HL-60 (cell line): ENCODE measurements around the gene UGGT1.

Source experiments
- DNase-seq, 2 experiments: peaks; one replicate each; pipeline ENCODE4 v3.0.0-alpha.2; 2010 to 2020; ENCODE audit warnings: low read depth in 1 of 2, low spot score in 1 of 2
- H3K27ac ChIP-seq: fragments of 250-450 bp; sonication (Bioruptor Pico); replicated peaks from 2 replicates; pipeline ENCODE4 v1.5.1; 2020; ENCODE audit warnings: mild to moderate bottlenecking, moderate library complexity
- H3K27me3 ChIP-seq: fragments of 250-450 bp; sonication (Bioruptor Pico); 2 replicates; pipeline ENCODE4 v1.5.1; 2021; ENCODE audit warnings: mild to moderate bottlenecking, moderate library complexity; ENCODE audit not compliant: insufficient read depth, poor library complexity, severe bottlenecking
- H3K4me3 ChIP-seq: replicated peaks from 2 replicates; pipeline ENCODE4 v1.5.1; 2011; ENCODE audit warnings: mild to moderate bottlenecking, control low read depth, low read length; ENCODE audit not compliant: insufficient read depth
- GABPA ChIP-seq: IDR thresholded peaks from 2 replicates; pipeline ENCODE4 v1.6.1; 2012; ENCODE audit warnings: low read depth
- POLR2AphosphoS5 ChIP-seq: IDR thresholded peaks from 2 replicates; pipeline ENCODE4 v1.6.1; 2012; ENCODE audit warnings: low read depth
- REST ChIP-seq: IDR thresholded peaks from 2 replicates; pipeline ENCODE4 v1.6.1; 2012; ENCODE audit warnings: low read depth; ENCODE audit not compliant: insufficient replicate concordance
- SPI1 ChIP-seq: IDR thresholded peaks from 2 replicates; pipeline ENCODE4 v1.6.1; 2012; ENCODE audit warnings: low read depth, mild to moderate bottlenecking, borderline replicate concordance
- TF ChIP-seq, protein P1 (sequence below): IDR thresholded peaks from one replicate; pipeline ENCODE4 v1.5.1; 2011; ENCODE audit warnings: low read length, control low read depth, inconsistent platforms; ENCODE audit not compliant: insufficient read depth

Gene UGGT1

GRCh38 chr2:128237911-128238697 is 147.1 kb downstream of the UGGT1 start:
- Histone ChIP-seq H3K27ac (no peak overlapping the region), H3K4me3 (no peak overlapping the region), H3K27me3 (no peaks in the 10 kb centered on the region)
- DNase-seq: no peak
- TF ChIP-seq, protein P1, sequence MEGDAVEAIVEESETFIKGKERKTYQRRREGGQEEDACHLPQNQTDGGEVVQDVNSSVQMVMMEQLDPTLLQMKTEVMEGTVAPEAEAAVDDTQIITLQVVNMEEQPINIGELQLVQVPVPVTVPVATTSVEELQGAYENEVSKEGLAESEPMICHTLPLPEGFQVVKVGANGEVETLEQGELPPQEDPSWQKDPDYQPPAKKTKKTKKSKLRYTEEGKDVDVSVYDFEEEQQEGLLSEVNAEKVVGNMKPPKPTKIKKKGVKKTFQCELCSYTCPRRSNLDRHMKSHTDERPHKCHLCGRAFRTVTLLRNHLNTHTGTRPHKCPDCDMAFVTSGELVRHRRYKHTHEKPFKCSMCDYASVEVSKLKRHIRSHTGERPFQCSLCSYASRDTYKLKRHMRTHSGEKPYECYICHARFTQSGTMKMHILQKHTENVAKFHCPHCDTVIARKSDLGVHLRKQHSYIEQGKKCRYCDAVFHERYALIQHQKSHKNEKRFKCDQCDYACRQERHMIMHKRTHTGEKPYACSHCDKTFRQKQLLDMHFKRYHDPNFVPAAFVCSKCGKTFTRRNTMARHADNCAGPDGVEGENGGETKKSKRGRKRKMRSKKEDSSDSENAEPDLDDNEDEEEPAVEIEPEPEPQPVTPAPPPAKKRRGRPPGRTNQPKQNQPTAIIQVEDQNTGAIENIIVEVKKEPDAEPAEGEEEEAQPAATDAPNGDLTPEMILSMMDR: no peak
- TF ChIP-seq SPI1 (no peak), POLR2AphosphoS5 (no peak), GABPA (no peak), REST (no peak)

GRCh38 chr2:128241896-128242295 is 150.9 kb downstream of the UGGT1 start:
- TF ChIP-seq, protein P1: no peak
- H3K27me3 ChIP-seq: no peaks in the 10 kb centered on the region
- H3K4me3 ChIP-seq: no peak overlapping the region
- no peak for DNase-seq
- H3K27ac ChIP-seq: no peak overlapping the region
